Activated CD4-positive, alpha-beta T cell treated with anti-CD3 and anti-CD28 coated beads, Interleukin-2, Interleukin-6, amounts not matched to agents 100 ng/mL and 50 ng/mL, durations not matched to agents 16 hours and 8 hours (primary cell): ENCODE results near the gene ALG11.
"Not testable (repeated sequence)": the region's sequence is repeated elsewhere in the genome, so short reads cannot be mapped to it uniquely, and the experiment has no call there.

Source experiments
- DNase-seq: peaks from one replicate; pipeline ENCODE4 v3.0.0-alpha.2; 2020

Gene ALG11

DNA sequence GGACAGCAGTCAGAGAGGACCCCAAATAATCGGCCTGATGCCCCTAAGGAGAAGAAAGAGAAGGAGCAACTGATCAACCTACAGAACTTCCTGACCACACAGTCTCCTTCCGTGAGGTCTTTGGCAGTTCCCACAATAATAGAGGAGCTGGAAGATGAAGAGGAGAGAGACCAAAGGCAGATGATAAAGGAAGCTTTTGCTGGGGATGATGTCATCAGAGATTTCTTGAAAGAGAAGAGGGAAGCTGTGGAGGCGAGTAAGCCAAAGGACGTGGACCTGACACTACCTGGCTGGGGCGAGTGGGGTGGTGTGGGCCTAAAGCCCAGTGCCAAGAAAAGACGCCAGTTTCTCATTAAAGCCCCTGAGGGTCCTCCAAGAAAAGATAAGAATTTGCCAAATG, 18.2 kb downstream of the ALG11 start:
- DNase-seq: not testable (repeated sequence)

DNA sequence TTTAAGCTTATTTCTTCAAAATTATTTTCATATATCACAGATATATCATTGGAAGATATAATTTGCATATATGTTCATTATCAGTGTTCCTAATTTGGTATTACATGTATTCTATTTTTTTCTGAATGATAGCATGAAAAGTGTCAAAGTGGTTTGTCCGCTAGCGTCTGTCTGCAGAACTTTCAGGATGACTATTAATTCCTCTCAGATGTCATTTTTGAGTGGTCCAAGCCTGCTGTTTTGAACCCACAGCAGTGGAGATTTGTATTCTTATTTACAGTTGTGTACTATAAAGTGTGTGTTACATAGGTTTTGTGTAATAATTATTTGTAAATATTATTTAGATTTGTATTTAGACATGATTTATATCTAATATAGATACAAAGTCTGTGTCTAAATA, 20.8 kb downstream of the ALG11 start:
- no peak for DNase-seq

DNA sequence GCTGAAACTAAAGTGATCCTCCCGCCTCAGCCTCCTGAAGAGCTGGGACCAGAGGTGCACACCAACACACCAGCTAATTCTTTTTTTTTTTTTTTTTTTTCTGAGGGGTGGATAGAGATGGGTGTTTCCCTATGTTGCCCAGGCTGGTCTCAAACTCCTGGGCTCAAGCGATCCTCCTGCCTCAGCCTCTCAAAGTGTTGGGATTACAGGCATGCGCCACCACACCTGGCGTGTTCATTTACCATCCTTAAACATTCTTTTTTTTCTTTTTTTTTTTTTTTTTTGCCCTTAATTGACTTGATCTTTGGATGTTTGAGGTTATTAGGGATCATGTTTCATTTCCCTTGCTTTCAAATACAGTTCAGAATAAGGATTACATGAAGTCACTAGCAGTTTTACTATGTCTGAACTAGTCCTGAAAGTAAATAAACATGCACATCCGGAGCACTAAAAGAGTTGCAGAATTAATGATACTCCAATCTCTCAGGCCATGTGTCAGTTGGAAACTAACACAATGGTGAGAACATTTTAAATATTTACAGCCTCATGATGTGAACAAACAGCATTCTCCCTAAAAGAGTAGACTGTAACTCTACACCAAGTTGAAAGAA, 22.5 kb downstream of the ALG11 start:
- no peak for DNase-seq

DNA sequence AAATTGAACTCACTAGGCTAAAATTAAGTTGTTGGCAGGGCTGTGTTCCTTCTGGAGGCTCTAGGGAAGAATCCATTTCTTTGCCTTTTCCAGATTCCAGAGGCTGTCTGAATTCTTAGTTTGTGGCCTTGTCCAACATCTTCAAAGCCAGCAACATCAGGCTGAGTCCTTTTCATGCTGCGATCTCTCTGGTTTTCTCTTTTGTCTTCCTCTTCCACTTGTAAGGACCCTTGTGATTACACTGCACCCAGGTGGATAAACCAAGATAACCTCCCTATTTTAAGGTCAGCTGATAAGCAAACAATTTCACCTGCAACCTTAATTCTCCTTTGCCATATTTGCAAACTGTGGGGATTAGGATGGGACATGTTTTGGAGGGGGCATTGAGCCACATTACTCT, 23.8 kb downstream of the ALG11 start:
- no peak for DNase-seq

DNA sequence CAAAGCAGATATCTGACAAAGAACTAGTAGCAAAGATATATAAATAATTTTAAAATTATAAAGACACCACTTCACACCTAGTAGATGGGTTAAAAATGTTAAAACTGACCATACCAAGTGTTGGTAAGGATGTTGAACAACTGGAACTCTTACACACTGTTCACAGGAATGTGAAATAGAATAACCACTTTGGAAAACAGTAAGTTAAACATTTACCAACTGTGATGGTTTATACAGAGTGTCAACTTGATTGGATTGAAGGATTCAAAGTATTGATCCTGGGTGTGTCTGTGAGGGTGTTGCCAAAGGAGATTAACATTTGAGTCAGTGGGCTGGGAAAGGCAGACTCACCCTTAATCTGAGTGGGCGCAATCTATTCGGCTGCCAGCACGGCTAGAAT, 31.5 kb downstream of the ALG11 start:
- DNase-seq: no peak

DNA sequence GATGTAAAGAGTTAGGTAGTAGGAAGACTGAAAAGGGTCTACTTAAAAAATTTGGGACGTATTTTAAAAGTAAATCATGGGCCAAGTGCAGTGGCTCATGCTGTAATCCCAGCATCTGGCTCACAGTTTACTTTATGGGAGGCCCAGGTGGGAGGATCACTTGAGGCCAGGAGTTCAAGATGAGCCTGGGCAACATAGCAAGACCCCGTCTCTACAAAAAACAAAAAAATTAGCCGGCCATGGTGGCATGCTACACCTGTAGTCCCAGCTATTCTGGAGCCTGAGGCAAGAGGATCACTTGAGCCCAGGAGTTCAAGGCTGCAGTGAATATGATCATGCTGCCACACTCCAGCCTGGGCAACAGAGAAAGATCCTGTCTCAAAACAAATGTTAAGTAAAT, 35.3 kb downstream of the ALG11 start:
- no peak for DNase-seq

DNA sequence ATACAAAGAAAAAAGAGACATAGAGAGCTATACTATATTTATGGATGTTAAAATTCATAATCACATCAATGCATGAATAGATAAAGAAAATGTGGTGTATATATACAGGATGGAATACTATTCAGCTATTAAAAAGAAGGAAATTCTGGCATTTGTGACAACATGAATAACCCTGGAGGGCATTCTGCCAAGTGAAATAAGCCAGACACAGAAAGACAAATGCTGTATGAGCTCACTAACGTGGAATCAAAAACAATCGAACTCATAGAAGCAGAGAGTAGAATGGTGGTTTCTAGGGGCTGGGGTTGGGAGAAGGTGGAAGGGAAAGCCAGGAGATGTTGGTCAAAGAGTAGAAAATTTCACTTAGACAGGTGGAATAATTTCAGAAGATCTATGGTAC, 36.3 kb downstream of the ALG11 start:
- no peak for DNase-seq

DNA sequence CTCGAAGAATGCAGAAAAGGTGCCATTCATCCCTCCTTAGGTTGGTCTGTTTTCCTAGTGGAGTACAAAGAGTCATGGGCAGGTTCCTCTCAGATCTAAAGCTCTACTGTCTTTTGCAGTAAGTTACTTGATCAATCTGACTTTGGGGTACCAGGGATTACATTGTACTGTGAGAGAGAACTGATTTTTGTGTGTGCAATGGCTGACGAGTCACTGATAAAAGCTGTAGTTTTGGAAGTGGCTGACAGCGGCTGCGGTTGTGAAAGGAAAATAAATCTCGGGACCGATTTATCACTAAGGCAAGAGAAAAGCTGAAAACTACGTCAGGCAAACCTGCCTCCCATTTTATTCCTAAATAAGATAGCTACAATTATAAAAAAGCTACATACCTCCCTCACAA, 39.2 kb downstream of the ALG11 start:
- DNase-seq: no peak

DNA sequence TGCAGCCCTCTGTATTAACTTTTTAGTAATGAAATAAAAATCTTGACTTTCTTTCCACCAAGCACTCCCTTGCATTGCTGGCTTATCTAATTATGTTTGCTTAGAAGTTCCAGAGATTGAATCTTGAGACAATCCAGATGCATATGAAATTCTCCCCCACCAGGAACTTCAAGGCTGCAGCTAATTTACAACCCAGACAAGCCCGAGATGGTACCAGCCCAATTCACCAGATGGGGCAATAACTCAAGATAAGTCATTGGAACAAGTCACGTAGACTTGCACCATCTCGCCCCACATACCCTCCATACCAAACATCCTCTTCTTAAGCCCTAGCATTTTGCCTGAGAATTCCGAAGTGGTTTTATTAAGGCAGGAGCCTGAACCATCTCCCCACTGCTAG, 41.3 kb downstream of the ALG11 start:
- DNase-seq: no peak

DNA sequence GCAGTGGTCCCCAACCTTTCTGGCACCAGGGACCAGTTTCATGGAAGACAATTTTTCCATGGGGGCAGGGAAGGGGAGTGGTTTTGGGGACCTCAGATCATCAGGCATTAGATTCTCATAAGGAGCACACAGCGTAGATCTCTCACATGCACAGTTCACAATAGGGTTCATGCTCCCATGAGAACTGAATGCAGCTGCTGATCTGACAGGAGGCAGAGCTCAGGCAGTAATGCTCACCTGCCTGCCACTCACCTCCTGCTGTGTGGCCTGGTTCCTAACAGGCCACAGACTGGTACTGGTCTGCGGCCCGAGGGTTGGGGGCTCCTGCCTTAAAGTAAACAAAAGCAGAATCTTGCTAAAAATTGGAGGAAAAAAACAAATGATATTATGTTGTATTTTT, 48.9 kb downstream of the ALG11 start:
- DNase-seq: not testable (repeated sequence)

DNA sequence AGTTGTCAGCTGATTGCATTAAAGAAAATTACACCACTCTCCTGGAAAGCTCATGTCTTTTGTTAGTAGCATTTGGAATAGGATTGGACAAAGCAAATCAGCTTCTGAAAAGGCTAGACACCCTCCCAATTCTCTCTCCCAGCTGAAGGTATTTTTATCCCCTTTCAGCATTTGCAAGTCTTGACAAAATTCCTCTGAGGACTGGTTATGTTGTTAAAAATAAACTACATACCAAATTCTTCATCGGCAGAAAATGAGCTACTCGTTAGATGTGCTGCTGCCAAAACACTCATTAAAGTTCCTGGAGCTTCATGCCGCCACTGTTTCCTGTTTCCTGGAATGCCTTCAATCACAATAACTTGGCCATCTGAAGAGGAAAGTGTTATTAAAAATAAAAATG, 49.4 kb downstream of the ALG11 start:
- no peak for DNase-seq

DNA sequence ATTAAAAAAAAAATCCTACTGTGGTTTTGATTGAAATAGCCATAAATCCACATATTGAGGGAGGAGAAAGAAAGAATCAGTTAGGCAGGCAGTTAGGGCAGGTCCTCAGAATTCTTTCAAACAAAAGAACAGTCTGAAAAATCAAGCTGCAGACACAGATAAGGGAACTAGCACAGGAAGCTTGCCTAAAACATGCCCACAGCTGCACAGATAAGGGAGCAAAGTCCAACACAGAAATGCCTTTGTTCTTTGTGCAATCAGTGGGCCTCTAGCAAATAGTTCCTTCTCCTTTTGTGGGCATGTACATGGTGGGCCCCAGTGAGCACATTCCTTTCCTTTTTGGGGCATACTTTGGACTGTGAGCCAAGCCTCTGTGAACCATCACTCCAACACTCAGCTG, 55.0 kb downstream of the ALG11 start:
- DNase-seq: no peak

DNA sequence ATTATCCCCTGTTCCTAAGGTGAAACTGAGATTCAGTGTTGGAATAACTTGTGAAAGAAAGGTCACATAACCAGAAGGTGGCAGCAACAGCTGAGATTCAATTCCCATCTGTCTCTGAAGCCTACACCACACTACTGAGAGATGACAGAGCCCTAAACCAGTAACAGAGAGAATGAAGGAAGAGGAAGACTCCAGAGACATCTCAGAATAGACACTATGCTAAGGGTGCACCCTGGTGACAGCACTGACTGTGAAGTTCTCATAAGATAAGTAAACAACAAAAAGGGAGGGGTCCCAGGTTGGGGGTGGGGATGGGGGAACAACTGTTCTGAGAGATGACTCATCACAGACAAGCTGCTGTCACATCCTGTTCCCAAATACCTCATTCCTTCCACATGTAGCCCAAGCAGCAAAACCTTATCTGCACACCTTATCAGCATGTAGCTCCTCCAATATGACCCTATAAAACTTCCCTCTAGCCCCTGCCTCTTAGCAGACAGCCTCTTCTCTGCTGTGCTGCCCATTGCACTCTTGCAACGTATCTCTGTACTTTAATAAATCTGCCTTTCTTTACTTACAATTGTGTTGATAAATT, 58.8 kb downstream of the ALG11 start:
- peak; percentile 43 for DNase-seq
